ES-I3 (cell line): ENCODE data around the gene RCAN2.

Experiments
- H3K36me3 ChIP-seq: 2 replicates; pipeline ENCODE4 v1.6.1; 2013; ENCODE audit warnings: mild to moderate bottlenecking, low read length, control low read depth, moderate library complexity; ENCODE audit not compliant: insufficient read depth
- H3K4me1 ChIP-seq: 2 replicates; pipeline ENCODE4 v1.6.1; 2013; ENCODE audit warnings: mild to moderate bottlenecking, control low read depth, low read length; ENCODE audit not compliant: insufficient read depth
- H3K9ac ChIP-seq: 2 replicates; pipeline ENCODE4 v1.6.1; 2013; ENCODE audit warnings: low read depth, mild to moderate bottlenecking, low read length, moderate library complexity
- H3K9me3 ChIP-seq: 2 replicates; pipeline ENCODE4 v1.6.1; 2013; ENCODE audit warnings: mild to moderate bottlenecking, low read length, moderate library complexity; ENCODE audit not compliant: control insufficient read depth, insufficient read depth

The RCAN2 gene

GRCh38 chr6:46472243-46472642 is 19.0 kb downstream of the RCAN2 start:
- H3K9ac ChIP-seq, result no peak overlapping the region
- no peaks in the 10 kb centered on the region for H3K36me3 ChIP-seq
- H3K9me3 ChIP-seq, result peaks cover 5% of the 10 kb centered on the region; the same call in 1 of the 2 replicates
- peaks cover 5% of the 10 kb centered on the region for H3K4me1 ChIP-seq

- no peaks in the 10 kb centered on the region for H3K36me3 ChIP-seq
- peaks cover 5% of the 10 kb centered on the region; the same call in 1 of the 2 replicates for H3K9me3 ChIP-seq
- H3K9ac ChIP-seq, result no peak overlapping the region
- H3K4me1 ChIP-seq, result peaks cover 19% of the 10 kb centered on the region; the same call in 1 of the 2 replicates
Measured at GRCh38 chr6:46469021-46469420, 22.2 kb downstream of the RCAN2 start.

GRCh38 chr6:46468403-46469010 is 22.7 kb downstream of the RCAN2 start:
- Histone ChIP-seq H3K9me3 (peaks cover 5% of the 10 kb centered on the region; the same call in 1 of the 2 replicates), H3K36me3 (no peaks in the 10 kb centered on the region), H3K9ac (no peak overlapping the region), H3K4me1 (peaks cover 16% of the 10 kb centered on the region; the same call in 1 of the 2 replicates)

GRCh38 chr6:46466570-46466969 is 24.7 kb downstream of the RCAN2 start:
- H3K9ac ChIP-seq, result no peak overlapping the region
- peaks cover 5% of the 10 kb centered on the region; the same call in 1 of the 2 replicates for H3K9me3 ChIP-seq
- peaks cover 21% of the 10 kb centered on the region; the same call in 1 of the 2 replicates for H3K4me1 ChIP-seq
- H3K36me3 ChIP-seq, result no peaks in the 10 kb centered on the region

- no peaks in the 10 kb centered on the region for H3K36me3 ChIP-seq
- no peaks in the 10 kb centered on the region for H3K9me3 ChIP-seq
- no peak overlapping the region for H3K9ac ChIP-seq
- peaks cover 21% of the 10 kb centered on the region; the same call in 1 of the 2 replicates for H3K4me1 ChIP-seq
Measured at GRCh38 chr6:46465294-46466165, 25.7 kb downstream of the RCAN2 start.

GRCh38 chr6:46456297-46456696 is 35.0 kb downstream of the RCAN2 start:
- H3K4me1 ChIP-seq, result no peaks in the 10 kb centered on the region
- H3K9me3 ChIP-seq, result peaks cover 2% of the 10 kb centered on the region; the same call in 1 of the 2 replicates
- no peaks in the 10 kb centered on the region for H3K36me3 ChIP-seq
- H3K9ac ChIP-seq, result no peak overlapping the region

GRCh38 chr6:46454691-46455090 is 36.6 kb downstream of the RCAN2 start:
- Histone ChIP-seq H3K4me1 (no peaks in the 10 kb centered on the region), H3K9me3 (peaks cover 2% of the 10 kb centered on the region), H3K36me3 (no peaks in the 10 kb centered on the region), H3K9ac (no peak overlapping the region)

GRCh38 chr6:46453741-46454316 is 37.4 kb downstream of the RCAN2 start:
- Histone ChIP-seq H3K36me3 (no peaks in the 10 kb centered on the region), H3K9me3 (peaks cover 2% of the 10 kb centered on the region), H3K9ac (no peak overlapping the region), H3K4me1 (no peaks in the 10 kb centered on the region)

GRCh38 chr6:46453216-46453615 is 38.0 kb downstream of the RCAN2 start:
- Histone ChIP-seq H3K36me3 (no peaks in the 10 kb centered on the region), H3K4me1 (no peaks in the 10 kb centered on the region), H3K9me3 (peaks cover 2% of the 10 kb centered on the region), H3K9ac (no peak overlapping the region)

GRCh38 chr6:46452312-46452917 is 38.8 kb downstream of the RCAN2 start:
- Histone ChIP-seq H3K9me3 (no peaks in the 10 kb centered on the region; the same call in 1 of the 2 replicates), H3K4me1 (no peaks in the 10 kb centered on the region), H3K36me3 (no peaks in the 10 kb centered on the region), H3K9ac (no peak overlapping the region)

GRCh38 chr6:46451343-46451742 is 39.9 kb downstream of the RCAN2 start:
- Histone ChIP-seq H3K9me3 (no peaks in the 10 kb centered on the region; the same call in 1 of the 2 replicates), H3K4me1 (no peaks in the 10 kb centered on the region), H3K9ac (no peak overlapping the region)

GRCh38 chr6:46444772-46445454 is 46.3 kb downstream of the RCAN2 start:
- no peaks in the 10 kb centered on the region for H3K36me3 ChIP-seq

More at GRCh38 chr6:46451343-46451742, 39.9 kb downstream of the RCAN2 start:
- H3K36me3 ChIP-seq, result no peaks in the 10 kb centered on the region

GRCh38 chr6:46443623-46444022 is 47.6 kb downstream of the RCAN2 start:
- H3K9ac ChIP-seq, result no peak overlapping the region
- no peaks in the 10 kb centered on the region for H3K4me1 ChIP-seq
- no peaks in the 10 kb centered on the region for H3K9me3 ChIP-seq
- H3K36me3 ChIP-seq, result no peaks in the 10 kb centered on the region

More at GRCh38 chr6:46444772-46445454, 46.3 kb downstream of the RCAN2 start:
- H3K9me3 ChIP-seq, result no peaks in the 10 kb centered on the region
- H3K4me1 ChIP-seq, result no peaks in the 10 kb centered on the region
- no peak overlapping the region for H3K9ac ChIP-seq

GRCh38 chr6:46440641-46441040 is 50.6 kb downstream of the RCAN2 start:
- Histone ChIP-seq H3K9me3 (no peaks in the 10 kb centered on the region), H3K36me3 (no peaks in the 10 kb centered on the region), H3K4me1 (peaks cover 3% of the 10 kb centered on the region; the same call in 1 of the 2 replicates), H3K9ac (no peak overlapping the region)
